GM19324 (cell line): ENCODE results near the gene CHRNG.

Source experiments
- ATAC-seq: cut with Tn5 transposase; IDR thresholded peaks from one replicate; pipeline ENCODE4 v1.9.1; 2021; ENCODE audit warnings: mild to moderate bottlenecking, moderate library complexity; ENCODE audit not compliant: unreplicated experiment, low FRiP score

Gene CHRNG

GRCh38 chr2:232573771-232574435 is 34.4 kb downstream of the CHRNG start:
- no peak for ATAC-seq

- ATAC-seq: no peak
Measured at GRCh38 chr2:232574674-232575403, 35.3 kb downstream of the CHRNG start.

DNA sequence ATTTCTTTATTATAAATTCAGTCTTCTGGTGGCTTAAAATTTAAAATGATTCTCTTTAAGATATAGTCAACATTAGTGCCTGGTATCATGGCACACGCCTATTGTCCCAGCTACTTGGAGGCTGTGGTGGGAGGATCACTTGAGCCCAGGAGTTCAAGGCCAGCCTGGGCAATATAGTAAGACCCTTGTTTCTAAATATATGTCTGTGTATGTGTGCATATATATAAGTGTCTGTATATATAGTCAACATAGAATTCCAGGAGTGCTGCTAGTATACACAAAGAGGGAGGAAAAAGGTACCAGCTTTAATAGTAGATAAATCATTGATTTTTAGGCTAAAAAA is 35.9 kb downstream of the CHRNG start:
- no peak for ATAC-seq

GRCh38 chr2:232576995-232577394 is 37.5 kb downstream of the CHRNG start:
- ATAC-seq: no peak

DNA sequence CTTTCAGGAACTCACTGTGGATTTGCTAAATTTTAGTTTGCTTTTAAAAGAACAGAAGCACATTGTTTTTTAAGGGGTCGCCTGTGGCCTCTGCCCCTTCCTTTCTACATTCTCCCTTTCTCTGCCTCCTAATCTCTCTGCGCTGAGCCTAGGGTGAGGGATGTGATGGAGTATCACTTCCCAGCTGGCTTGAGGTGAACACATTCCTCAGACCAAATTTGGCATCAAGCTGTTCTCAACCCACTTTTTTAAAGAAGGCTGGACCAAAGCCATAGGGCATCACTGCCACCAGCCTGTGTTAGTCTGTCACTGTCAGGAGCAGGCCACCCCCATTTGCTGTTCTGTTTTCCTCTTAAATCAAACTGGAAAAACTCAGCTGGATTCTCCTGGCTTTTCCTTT is 38.3 kb downstream of the CHRNG start:
- no peak for ATAC-seq

GRCh38 chr2:232578626-232579025 is 39.1 kb downstream of the CHRNG start:
- ATAC-seq: no peak

DNA sequence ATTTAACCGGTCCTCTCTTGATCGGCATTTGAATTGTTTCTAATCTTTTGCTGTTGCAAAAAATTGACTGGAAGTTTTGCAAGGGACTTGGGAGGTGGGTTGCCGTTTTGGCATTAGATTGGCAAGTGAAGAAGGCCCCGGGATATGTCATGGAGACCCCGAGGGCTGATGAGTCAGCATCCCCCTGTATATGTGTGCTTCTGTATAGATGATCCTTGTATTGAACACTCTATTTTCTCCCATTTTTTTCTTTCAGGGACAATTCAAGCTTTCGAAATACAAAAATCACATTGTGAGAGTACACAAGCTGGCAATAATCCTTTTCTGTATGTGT is 41.1 kb downstream of the CHRNG start:
- no peak for ATAC-seq

DNA sequence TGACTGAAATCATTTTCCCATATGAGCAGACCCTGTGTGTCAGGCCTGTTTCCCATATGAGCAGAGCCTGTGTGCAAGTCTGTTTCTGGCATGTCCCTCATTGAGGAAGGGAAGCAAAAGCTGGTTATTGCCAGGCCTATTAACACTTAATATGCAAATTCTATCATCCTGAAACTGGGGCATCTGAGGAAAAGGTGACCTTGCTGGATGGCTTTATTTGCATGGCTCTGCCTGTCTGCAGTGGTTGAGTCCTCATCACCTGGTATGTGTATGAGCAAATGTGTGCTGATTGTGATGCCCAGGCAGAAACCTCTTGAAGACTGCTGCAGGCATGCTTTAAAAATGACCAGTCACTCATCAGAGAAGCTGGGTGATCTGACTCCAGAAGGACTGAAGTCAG is 42.2 kb downstream of the CHRNG start:
- ATAC-seq: no peak

DNA sequence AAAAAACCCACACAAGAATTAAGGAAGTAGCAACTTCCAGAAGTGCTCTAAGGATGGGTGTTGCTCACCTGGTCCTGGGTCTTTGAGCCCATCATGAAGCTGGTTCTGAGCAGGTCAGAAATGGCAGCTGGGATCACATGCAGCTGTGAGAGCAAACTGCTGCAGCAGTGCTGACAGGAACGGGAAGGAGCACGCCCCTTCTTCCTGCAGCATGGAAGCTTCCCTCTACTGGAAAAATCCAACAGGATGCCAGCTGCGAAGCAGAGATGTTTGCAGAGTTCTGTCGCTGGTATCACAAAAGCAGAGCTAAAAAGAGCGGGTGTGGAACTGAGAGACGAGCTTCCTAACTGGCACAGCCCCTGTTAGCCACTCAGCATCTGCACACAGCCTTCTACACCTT is 44.7 kb downstream of the CHRNG start:
- no peak for ATAC-seq

- ATAC-seq: no peak
Measured at GRCh38 chr2:232586943-232587505, 47.5 kb downstream of the CHRNG start.

GRCh38 chr2:232587512-232587911 is 48.0 kb downstream of the CHRNG start:
- ATAC-seq: no peak

- no peak for ATAC-seq
Measured at GRCh38 chr2:232588031-232588430, 48.5 kb downstream of the CHRNG start.

DNA sequence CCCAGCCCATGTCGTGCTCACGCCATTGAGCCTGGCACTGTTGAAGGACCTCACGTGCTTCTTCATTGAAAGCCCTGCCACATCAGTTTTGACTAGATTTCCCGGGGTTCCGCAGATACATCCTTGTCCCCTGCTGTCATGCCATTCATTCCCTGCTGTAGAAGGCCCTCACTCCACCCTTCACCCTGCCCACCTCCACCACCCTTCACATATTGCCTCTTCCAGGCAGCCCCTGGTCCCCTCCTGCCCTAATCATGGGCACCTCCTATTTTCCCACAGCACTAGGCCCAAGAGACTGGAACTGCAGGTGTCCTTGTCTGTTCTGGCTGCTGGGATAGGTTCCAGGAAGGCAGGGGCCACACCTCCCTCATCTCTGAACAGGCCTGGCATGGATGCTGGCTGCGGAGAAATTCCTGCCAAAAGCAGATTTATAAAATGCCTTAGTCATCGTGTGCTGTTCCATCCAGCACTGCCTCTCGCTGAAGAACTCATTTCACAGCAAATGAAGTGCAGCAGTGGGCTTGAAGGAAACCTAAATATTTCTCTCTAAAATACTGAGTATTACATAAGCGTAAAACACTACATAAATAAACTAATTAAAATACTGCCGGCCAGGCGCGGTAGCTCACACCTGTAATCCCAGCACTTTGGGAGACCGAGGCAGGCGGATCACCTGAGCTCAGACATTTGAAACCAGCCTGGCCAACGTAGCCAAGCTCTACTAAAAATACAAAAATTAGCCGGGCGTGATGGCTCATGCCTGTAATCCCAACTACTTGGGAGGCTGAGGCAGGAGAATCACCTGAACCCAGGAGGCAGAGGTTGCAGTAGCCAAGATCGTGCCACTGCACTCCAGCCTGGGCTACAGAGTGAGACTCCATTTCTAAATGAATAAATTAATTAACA is 49.4 kb downstream of the CHRNG start:
- ATAC-seq: no peak

DNA sequence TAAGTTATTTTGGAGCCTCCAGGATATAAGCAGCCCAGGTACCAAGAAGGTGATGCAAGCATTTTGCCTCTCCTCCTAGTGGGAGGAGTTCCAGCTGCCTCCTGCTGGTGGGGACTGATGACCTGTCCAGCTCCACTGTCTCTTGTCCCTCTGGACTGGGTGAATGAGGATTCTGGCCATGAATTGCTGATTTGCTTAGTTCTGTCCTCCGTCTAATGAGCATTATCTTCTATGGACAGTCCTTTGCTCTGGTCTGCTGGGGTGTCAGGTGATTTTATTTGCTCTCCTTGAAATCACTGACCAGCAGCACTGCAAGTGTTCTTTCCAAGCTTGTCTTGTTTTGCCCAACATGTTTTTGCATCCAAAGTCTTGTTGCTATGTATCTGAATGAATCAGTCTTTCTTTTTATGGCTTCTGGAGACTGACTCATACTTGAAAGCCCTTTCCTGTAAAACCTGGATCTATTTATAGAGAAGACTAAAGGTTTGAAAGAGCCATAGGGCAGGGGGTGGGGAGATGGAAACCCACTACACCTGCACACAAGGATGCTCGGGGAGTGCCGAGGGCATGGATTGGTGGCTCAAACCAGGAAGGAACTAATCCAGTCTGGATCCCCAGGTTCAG is 53.4 kb downstream of the CHRNG start:
- ATAC-seq: no peak

GRCh38 chr2:232593982-232594381 is 54.5 kb downstream of the CHRNG start:
- no peak for ATAC-seq
